CD14-positive monocyte (primary cell): ENCODE results near the gene DIAPH1. TPM values are rescaled to one million over a fixed set of nuclear protein-coding genes. Genes with fewer than 3 reads are reported as not detected.
A peak's percentile ranks its signal among the peaks of the same experiment; 100 is the strongest.

Experiments
- DNase-seq, 3 donors: peaks; one replicate each; pipeline ENCODE4 v3.0.0-alpha.2; 2011 to 2022
- H2AFZ ChIP-seq: 2 replicates; pipeline ENCODE4 v1.6.0; 2012; ENCODE audit warnings: mild to moderate bottlenecking, low read depth, low read length, inconsistent platforms; ENCODE audit not compliant: insufficient read depth, poor library complexity, severe bottlenecking
- H3K27ac ChIP-seq, 2 donors: 1 replicate in 1 of 2; 2 replicates in 1 of 2; pipeline ENCODE4 v1.5.1; 2012 to 2013; ENCODE audit warnings: low read length in 2 of 2, control low read depth in 1 of 2, inconsistent platforms in 1 of 2, low read depth in 1 of 2, mild to moderate bottlenecking in 1 of 2
- H3K27me3 ChIP-seq, 2 donors: one replicate each; pipeline versions ENCODE4 v1.6.0 to v1.6.1; 2011 to 2013; ENCODE audit warnings: low read length in 2 of 2; ENCODE audit not compliant: control insufficient read depth in 2 of 2, insufficient read depth in 2 of 2
- H3K36me3 ChIP-seq, 2 donors: replicated peaks in 1 of 2; 1 replicate in 1 of 2; 2 replicates in 1 of 2; pipeline versions ENCODE4 v1.5.1 to v1.6.1; 2012 to 2013; ENCODE audit warnings: low read length in 2 of 2, control low read depth in 1 of 2, inconsistent platforms in 1 of 2, mild to moderate bottlenecking in 1 of 2; ENCODE audit not compliant: insufficient read depth in 2 of 2, control insufficient read depth in 1 of 2
- H3K4me1 ChIP-seq, 2 donors: 1 replicate in 1 of 2; 2 replicates in 1 of 2; pipeline versions ENCODE4 v1.5.1 to v1.6.1; 2012 to 2013; ENCODE audit warnings: low read length in 2 of 2, control low read depth in 1 of 2, inconsistent platforms in 1 of 2, mild to moderate bottlenecking in 1 of 2, moderate library complexity in 1 of 2; ENCODE audit not compliant: insufficient read depth in 2 of 2, control insufficient read depth in 1 of 2
- H3K4me2 ChIP-seq: replicated peaks from 2 replicates; pipeline ENCODE3; 2012; ENCODE audit warnings: low read length, moderate library complexity, mild to moderate bottlenecking; ENCODE audit not compliant: poor library complexity, severe bottlenecking; ENCODE audit errors: extremely low read depth
- H3K4me3 ChIP-seq, 3 experiments: fragments of 200-600 bp in 1 of 3; sonication (generic) in 1 of 3; replicated peaks in 1 of 3; 1 replicate in 2 of 3; 2 replicates in 1 of 3; pipeline ENCODE4 v1.5.1; 2011 to 2013; ENCODE audit warnings: low read length in 3 of 3, mild to moderate bottlenecking in 3 of 3, control low read depth in 2 of 3, low read depth in 2 of 3, inconsistent platforms in 1 of 3, moderate library complexity in 1 of 3
- H3K79me2 ChIP-seq: 2 replicates; pipeline ENCODE4 v1.6.0; 2012; ENCODE audit warnings: mild to moderate bottlenecking, control low read depth, inconsistent platforms, low read length, moderate library complexity; ENCODE audit not compliant: insufficient read depth
- H3K9ac ChIP-seq: 2 replicates; pipeline ENCODE4 v1.6.0; 2017; ENCODE audit warnings: low read length, mild to moderate bottlenecking; ENCODE audit not compliant: insufficient read depth, poor library complexity, severe bottlenecking
- H3K9me3 ChIP-seq, 2 donors: replicated peaks in 1 of 2; 1 replicate in 1 of 2; 2 replicates in 1 of 2; pipeline versions ENCODE4 v1.5.1 to v1.6.1; 2012 to 2013; ENCODE audit warnings: low read length in 2 of 2, control low read depth in 1 of 2; ENCODE audit not compliant: control insufficient read depth in 1 of 2, insufficient read depth in 1 of 2
- H4K20me1 ChIP-seq: 2 replicates; pipeline ENCODE4 v1.6.0; 2012; ENCODE audit warnings: mild to moderate bottlenecking, low read length, control low read depth, moderate library complexity; ENCODE audit not compliant: insufficient read depth
- H3K27ac Mint-ChIP-seq, 7 donors: one replicate each; pipeline ENCODE4 v1.8.0; 2020; ENCODE audit warnings: mild to moderate bottlenecking in 7 of 7, mixed read lengths in 7 of 7, moderate library complexity in 6 of 7, inconsistent platforms in 2 of 7
- H3K27me3 Mint-ChIP-seq, 3 donors: one replicate each; pipeline ENCODE4 v1.8.0; 2021 to 2022; ENCODE audit warnings: low read depth in 3 of 3, mild to moderate bottlenecking in 3 of 3, mixed read lengths in 3 of 3, moderate library complexity in 3 of 3, inconsistent platforms in 1 of 3
- H3K36me3 Mint-ChIP-seq, 2 donors: one replicate each; pipeline ENCODE4 v1.8.0; 2020; ENCODE audit warnings: mixed read lengths in 2 of 2, inconsistent platforms in 1 of 2, mild to moderate bottlenecking in 1 of 2
- H3K4me1 Mint-ChIP-seq: one replicate; pipeline ENCODE4 v1.8.0; 2020; ENCODE audit warnings: mild to moderate bottlenecking, mixed read lengths
- H3K4me3 Mint-ChIP-seq, 2 donors: one replicate each; pipeline ENCODE4 v1.8.0; 2020; ENCODE audit warnings: mild to moderate bottlenecking in 2 of 2, mixed read lengths in 2 of 2, moderate library complexity in 1 of 2
- H3K9me3 Mint-ChIP-seq, 7 donors: one replicate each; pipeline ENCODE4 v1.8.0; 2020 to 2022; ENCODE audit warnings: mixed read lengths in 7 of 7, mild to moderate bottlenecking in 6 of 7, moderate library complexity in 6 of 7, inconsistent platforms in 2 of 7
- CTCF ChIP-seq: fragments of 200-600 bp; IDR thresholded peaks from one replicate; pipeline ENCODE4 v1.8.0; 2022; ENCODE audit warnings: antibody characterized with exemption, mild to moderate bottlenecking
- WGBS: methylation state at CpG from one replicate; pipeline ENCODE4 v1.1.5; 2013; ENCODE audit warnings: missing lambda C conversion rate; ENCODE audit not compliant: insufficient coverage; 5-methylcytosine and 5-hydroxymethylcytosine counted together
- intact Hi-C, 2 donors: fragments of 100-400 bp; cut with micrococcal nuclease; formaldehyde crosslinking; loops; one replicate each; pipeline versions ENCODE4 v1.15.0 to v1.15.1; 2023
- polyA plus RNA-seq, 3 donors: library from polyadenylated mRNA; depleted of rRNA in 1 of 3; unstranded in 2 of 3; stranded (reverse) in 1 of 3; fragments of 300-500 nt in 2 of 3; fragments of >200 nt in 1 of 3; fragmentation: Illumina TruSeq in 2 of 3; gene quantifications; 1 replicate in 2 of 3; 2 replicates in 1 of 3; pipeline ENCODE4 v1.2.3, GENCODE V29; 2012 to 2021

The DIAPH1 gene
- polyA plus RNA-seq, 3 donors, result 60.2 to 140 (median 98.6) TPM

DNA sequence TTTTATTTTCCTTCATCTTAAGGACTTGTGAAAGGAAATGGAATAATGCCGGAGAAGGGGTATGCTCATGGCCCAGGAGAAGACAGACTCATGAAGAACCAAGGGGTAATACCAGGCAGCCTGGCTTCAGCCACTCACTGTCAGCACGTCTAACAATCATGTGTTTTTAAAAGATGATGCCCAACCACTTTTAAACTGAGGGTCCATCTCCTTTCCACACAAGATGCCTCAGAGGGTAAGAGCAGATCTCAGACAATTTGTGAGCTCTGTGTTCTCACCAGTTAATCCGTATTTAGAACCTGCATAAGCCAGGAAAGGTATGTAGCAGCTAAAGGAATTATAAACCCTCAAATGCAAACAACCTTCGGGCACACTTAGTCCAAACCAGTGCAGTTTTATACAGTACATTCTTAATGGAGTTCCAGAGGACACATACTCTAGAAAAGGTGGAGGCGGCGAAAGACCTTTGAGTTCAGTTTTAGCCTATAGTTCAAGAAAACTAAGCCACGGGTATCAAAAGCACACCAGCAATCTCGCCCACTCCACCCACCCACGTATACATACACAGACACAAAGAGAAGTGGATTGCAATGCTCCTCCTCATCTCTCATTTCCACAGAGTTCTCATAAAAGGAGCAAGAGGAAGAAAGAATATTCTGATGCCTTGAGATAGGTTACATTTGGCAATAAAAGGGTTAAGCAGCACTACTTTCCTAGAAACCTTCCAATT lies 2.6 kb downstream of the DIAPH1 start:
- H3K4me3 ChIP-seq, result peak overlapping the region; percentile 62 to 97 (median 96)
- peaks cover 86% of the 10 kb centered on the region for H3K79me2 ChIP-seq
- peaks cover 17 to 25% of the 10 kb centered on the region in 2 donors for H3K36me3 ChIP-seq
- H2AFZ ChIP-seq, result no peak overlapping the region
- Mint-ChIP-seq H3K9me3 (peaks cover 0 to 3% (median 0%) of the 10 kb centered on the region in 7 donors), H3K36me3 (peaks cover 22 to 39% of the 10 kb centered on the region in 2 donors), H3K4me1 (peaks cover 57% of the 10 kb centered on the region), H3K27ac (peak overlapping the region; percentile 72 to 97 (median 96)), H3K4me3 (peak overlapping the region; percentile 99), H3K27me3 (peaks cover 0 to 2% (median 0%) of the 10 kb centered on the region in 3 donors)
- H3K9ac ChIP-seq, result peak overlapping the region; percentile 38
- no peak for DNase-seq
- intact Hi-C loops, result loop anchor here in 1 of 2 donors (5.0 kb wide), 1 partner anchor 34 kb away; no protein-coding TSS in a partner anchor
- peak overlapping the region; percentile 97 for H3K4me2 ChIP-seq
- H3K4me1 ChIP-seq, result peaks cover 61 to 69% of the 10 kb centered on the region in 2 donors
- H4K20me1 ChIP-seq, result peaks cover 49% of the 10 kb centered on the region
- H3K27me3 ChIP-seq, result no peaks in the 10 kb centered on the region
- WGBS, result 79% methylated on average over 5 of the region's 9 CpGs
- H3K27ac ChIP-seq, result peak overlapping the region in 1 of 2 donors; percentile 88
- no peak for TF ChIP-seq CTCF
- no peaks in the 10 kb centered on the region for H3K9me3 ChIP-seq

GRCh38 chr5:141613344-141613743 lies 5.5 kb downstream of the DIAPH1 start:
- Histone ChIP-seq H3K27me3 (no peaks in the 10 kb centered on the region), H3K4me3 (peak overlapping the region in 1 of 3 experiments; percentile 2), H4K20me1 (peaks cover 58% of the 10 kb centered on the region), H3K9ac (no peak overlapping the region), H2AFZ (no peak overlapping the region), H3K4me2 (peak overlapping the region; percentile 44), H3K9me3 (no peaks in the 10 kb centered on the region), H3K4me1 (peaks cover 85 to 92% of the 10 kb centered on the region in 2 donors), H3K79me2 (peaks cover 100% of the 10 kb centered on the region), H3K36me3 (peaks cover 4 to 14% of the 10 kb centered on the region in 2 donors), H3K27ac (peak overlapping the region in 1 of 2 donors; percentile 66)
- peak overlapping the region in 1 of 2 donors; percentile 54 for H3K4me3 Mint-ChIP-seq
- peaks cover 0 to 3% (median 0%) of the 10 kb centered on the region in 7 donors for H3K9me3 Mint-ChIP-seq
- peaks cover 79% of the 10 kb centered on the region for H3K4me1 Mint-ChIP-seq
- peak overlapping the region; percentile 23 to 94 (median 80) for H3K27ac Mint-ChIP-seq
- intact Hi-C loops, result no loop called here
- H3K27me3 Mint-ChIP-seq, result peaks cover 0 to 2% (median 0%) of the 10 kb centered on the region in 3 donors
- DNase-seq, result no peak
- peaks cover 16 to 40% of the 10 kb centered on the region in 2 donors for H3K36me3 Mint-ChIP-seq
- TF ChIP-seq CTCF, result no peak
